ENCODE measurements around the gene DEFB132. TPM values are rescaled to one million over a fixed set of nuclear protein-coding genes. Genes with fewer than 3 reads are reported as not detected.

Gene DEFB132
- total and polyA plus RNA-seq, 9 of the 15 experiments (the other 6 are each of a cell fraction or from before 2014, with no cell fraction given) = not detected

GRCh38 chr20:271069-271468 lies 13.5 kb downstream of the DEFB132 start:
- CTCF ChIA-PET (ENCODE audit: low intra/inter-chr PET ratio) = no interaction called here
- Histone ChIP-seq H4K20me1 (replicated peaks; ENCODE audit: control insufficient read depth, insufficient read depth, low read length) (no peaks in the 10 kb centered on the region), H3K27ac (ENCODE audit: extremely low read depth, low read depth, low read length) (no peak overlapping the region), H3K9me1 (ENCODE audit: control insufficient read depth, insufficient read depth, low read length) (no peaks in the 10 kb centered on the region), H3K79me2 (ENCODE audit: control insufficient read depth, insufficient read depth, low read length) (no peaks in the 10 kb centered on the region), H3K4me1 (replicated peaks in 1 of 2; ENCODE audit: control insufficient read depth in 2 of 2, insufficient read depth in 2 of 2, low read length in 2 of 2) (peaks cover 6 to 11% of the 10 kb centered on the region in 2 experiments; a peak in 4 of 5 replicates), H2AFZ (ENCODE audit: low read depth, low read length) (no peak overlapping the region), H3K9ac (ENCODE audit: insufficient read depth in 1 of 2, low read depth in 2 of 2, low read length in 2 of 2) (no peak overlapping the region), H3K27me3 (ENCODE audit: control insufficient read depth in 2 of 2, insufficient read depth in 2 of 2, low read length in 2 of 2) (no peaks in the 10 kb centered on the region), H3K4me3 (no peak overlapping the region), H3K36me3 (ENCODE audit: control insufficient read depth, insufficient read depth, low read length) (peaks cover 5% of the 10 kb centered on the region; the same call in 1 of the 3 replicates), H3K4me2 (ENCODE audit: insufficient read depth, low read length) (no peak overlapping the region), H3K9me3 (replicated peaks; ENCODE audit: control insufficient read depth, insufficient read depth, low read depth, low read length) (no peaks in the 10 kb centered on the region)
- no TSS peak for BruUV-seq (replicated peaks)
- intact Hi-C loops (cut with micrococcal nuclease) (no loop called here), in situ Hi-C loops (cut with MboI) (no loop called here)
- WGBS (ENCODE audit: insufficient coverage, low coverage, missing lambda C conversion rate) = no CpG with 5 or more reads among the region's 4 CpGs
- FAIRE-seq (no peak), DNase-seq (ENCODE audit: extremely low read depth in 1 of 4, low spot score in 3 of 4) (no peak), ATAC-seq (no peak)
- POLR2A ChIA-PET = interaction anchor here (1.6 kb wide), 1 partner anchor 11 kb away, joined by 3 read pairs; no protein-coding TSS in a partner anchor
- TF ChIP-seq DMBX1 (CRISPR knock-in tag; IDR thresholded peaks at IDR 0.05; ENCODE audit: borderline replicate concordance) (no peak), CSDE1 (IDR thresholded peaks at IDR 0.05) (no peak), ZNF518B (CRISPR knock-in tag; IDR thresholded peaks at IDR 0.05) (no peak), RBM34 (IDR thresholded peaks at IDR 0.05; ENCODE audit: borderline replicate concordance, insufficient read depth, low read length) (no peak), E2F3 (CRISPR knock-in tag; IDR thresholded peaks at IDR 0.05) (no peak), TAF1 (IDR thresholded peaks at IDR 0.05; ENCODE audit: control insufficient read depth, extremely low read depth, insufficient read depth, low read length, severe bottlenecking) (no peak), NCOA2 (IDR thresholded peaks at IDR 0.05; ENCODE audit: partially characterized antibody in 2 of 2) (no peak), RBM22 (IDR thresholded peaks at IDR 0.05; ENCODE audit: low read depth, low read length, poor library complexity, severe bottlenecking) (no peak), ARID4B (CRISPR knock-in tag; IDR thresholded peaks at IDR 0.05) (no peak), NFATC3 (IDR thresholded peaks at IDR 0.05) (no peak), MITF (IDR thresholded peaks at IDR 0.05) (no peak), ZBTB17 (CRISPR knock-in tag; IDR thresholded peaks at IDR 0.05) (no peak), HMG20A (CRISPR knock-in tag; conservative IDR thresholded peaks at IDR 0.05) (no peak), ARID2 (IDR thresholded peaks at IDR 0.05) (no peak)
